ENCODE data around the gene DTYMK. TPM values are rescaled to one million over a fixed set of nuclear protein-coding genes. Genes with fewer than 3 reads are reported as not detected.

The DTYMK gene
- total and polyA plus RNA-seq, 12 donors: 6.4 to 18.5 (median 9.4) TPM

GRCh38 chr2:241701399-241702154 lies 15.0 kb upstream of the DTYMK start, which contains the start of gene ING5:
Gene ING5 (plus strand): TSS chr2:241702039. CDS start chr2:241702066, 27 bp downstream.
- intact Hi-C loops (cut with DNase I): loop anchor here in 3 of 10 donors (1.0 to 5.0 kb wide), 3 partner anchors 15 to 176 kb away; partner anchors contain the start of genes D2HGDH (in 1 of the 3) and DTYMK (in 1 of the 3)
- H3K9me3 ChIP-seq: peaks cover 0 to 7% (median 0%) of the 10 kb centered on the region in 11 donors
- peak; percentile 83 to 91 (median 87) for ATAC-seq
- TF ChIP-seq, protein P1, sequence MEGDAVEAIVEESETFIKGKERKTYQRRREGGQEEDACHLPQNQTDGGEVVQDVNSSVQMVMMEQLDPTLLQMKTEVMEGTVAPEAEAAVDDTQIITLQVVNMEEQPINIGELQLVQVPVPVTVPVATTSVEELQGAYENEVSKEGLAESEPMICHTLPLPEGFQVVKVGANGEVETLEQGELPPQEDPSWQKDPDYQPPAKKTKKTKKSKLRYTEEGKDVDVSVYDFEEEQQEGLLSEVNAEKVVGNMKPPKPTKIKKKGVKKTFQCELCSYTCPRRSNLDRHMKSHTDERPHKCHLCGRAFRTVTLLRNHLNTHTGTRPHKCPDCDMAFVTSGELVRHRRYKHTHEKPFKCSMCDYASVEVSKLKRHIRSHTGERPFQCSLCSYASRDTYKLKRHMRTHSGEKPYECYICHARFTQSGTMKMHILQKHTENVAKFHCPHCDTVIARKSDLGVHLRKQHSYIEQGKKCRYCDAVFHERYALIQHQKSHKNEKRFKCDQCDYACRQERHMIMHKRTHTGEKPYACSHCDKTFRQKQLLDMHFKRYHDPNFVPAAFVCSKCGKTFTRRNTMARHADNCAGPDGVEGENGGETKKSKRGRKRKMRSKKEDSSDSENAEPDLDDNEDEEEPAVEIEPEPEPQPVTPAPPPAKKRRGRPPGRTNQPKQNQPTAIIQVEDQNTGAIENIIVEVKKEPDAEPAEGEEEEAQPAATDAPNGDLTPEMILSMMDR (IDR thresholded peaks at IDR 0.05): peak in 3 of 9 donors; percentile 1 to 29 (median 28)
- H3K27ac ChIP-seq: peak within 1 kb of the TSS; percentile 85 to 95 (median 89)
- peaks cover 3 to 27% (median 19%) of the 10 kb centered on the region in 9 donors for H3K4me1 ChIP-seq
- 0 to 1% methylated on average over 25 to 96 of the region's 96 CpGs for WGBS, 2 donors
- no peaks in the 10 kb centered on the region for H3K27me3 ChIP-seq
- peaks cover 0 to 28% (median 11%) of the 10 kb centered on the region in 9 donors for H3K36me3 ChIP-seq
- H3K4me3 ChIP-seq: peak within 1 kb of the TSS; percentile 64 to 94 (median 81)
- peak; percentile 95 to 98 for DNase-seq

- no peak for DNase-seq
- peaks cover 0 to 23% (median 6%) of the 10 kb centered on the region in 9 donors for H3K36me3 ChIP-seq
- no peak for ATAC-seq
These were observed 14.5 kb upstream of the DTYMK start for GRCh38 chr2:241701149-241701398.

DNA sequence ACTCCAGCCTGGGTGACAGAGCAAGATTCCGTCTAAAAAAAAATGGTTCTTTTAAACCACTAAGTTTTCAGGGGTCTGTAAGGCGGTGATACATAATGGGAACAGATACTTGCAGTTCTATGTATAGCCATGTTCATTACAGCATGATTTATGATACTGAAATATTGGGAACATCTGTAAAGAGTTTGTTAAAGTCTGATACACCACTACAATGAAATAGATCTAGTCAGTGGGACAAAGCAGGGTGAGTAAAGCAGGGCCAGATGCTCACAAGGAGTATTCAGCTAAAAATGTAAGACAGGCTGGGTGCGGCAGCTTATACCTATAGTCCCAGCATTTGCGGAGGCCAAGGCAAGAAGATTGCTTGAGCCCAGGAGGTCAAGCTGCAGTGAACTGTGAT lies 9.0 kb upstream of the DTYMK start:
- no peak overlapping the region for H3K27ac ChIP-seq
- intact Hi-C loops (cut with DNase I): no loop called here
- ATAC-seq (no peak), DNase-seq (no peak)
- H3K4me3 ChIP-seq: no peak overlapping the region
- no peaks in the 10 kb centered on the region for H3K27me3 ChIP-seq
- peaks cover 0 to 54% (median under 1%) of the 10 kb centered on the region in 9 donors for H3K36me3 ChIP-seq
- H3K9me3 ChIP-seq: no peaks in the 10 kb centered on the region
- WGBS, 2 donors: 96 to 98% methylated on average over 4 of the region's 4 CpGs
- H3K4me1 ChIP-seq: peaks cover 0 to 3% (median 1%) of the 10 kb centered on the region in 9 donors
- TF ChIP-seq, protein P1 (IDR thresholded peaks at IDR 0.05): no peak

More at GRCh38 chr2:241701149-241701398, 14.5 kb upstream of the DTYMK start:
- H3K4me3 ChIP-seq: peak overlapping the region; percentile 40 to 94 (median 81)
- 3 to 4% methylated on average over 17 of the region's 17 CpGs for WGBS, 2 donors
- peaks cover 0 to 2% (median 0%) of the 10 kb centered on the region in 11 donors for H3K9me3 ChIP-seq
- H3K4me1 ChIP-seq: peaks cover 3 to 27% (median 19%) of the 10 kb centered on the region in 9 donors
- H3K27me3 ChIP-seq: no peaks in the 10 kb centered on the region
- H3K27ac ChIP-seq: peak overlapping the region in 9 of 10 donors; percentile 85 to 95 (median 90)
- TF ChIP-seq, protein P1 (IDR thresholded peaks at IDR 0.05): peak in 5 of 9 donors; percentile 33 to 60 (median 56)
- intact Hi-C loops (cut with DNase I): loop anchor here in 2 of 10 donors (2.0 to 5.0 kb wide), 2 partner anchors 14 to 176 kb away; partner anchors contain the start of gene DTYMK (in 1 of the 2)

DNA sequence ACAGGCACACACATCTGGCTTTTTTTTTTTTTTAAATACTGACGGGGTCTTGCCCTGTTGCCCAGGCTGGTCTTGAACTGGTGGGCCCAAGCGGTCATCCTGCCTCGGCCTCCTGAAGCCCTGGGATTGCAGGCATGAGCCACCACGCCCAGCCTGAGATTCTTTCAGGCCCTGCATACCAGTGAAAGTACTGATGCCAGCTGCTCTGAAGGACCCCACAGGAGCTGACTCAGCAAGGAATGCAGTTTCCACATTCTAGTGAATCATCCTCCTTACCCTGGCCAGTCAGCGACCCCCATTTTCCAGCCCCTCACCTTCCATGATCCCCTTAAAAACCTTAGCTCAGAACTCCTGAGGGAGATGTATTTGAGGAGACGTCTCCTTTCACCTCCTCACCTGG lies 5.8 kb upstream of the DTYMK start:
- H3K4me1 ChIP-seq: peaks cover 6 to 22% (median 13%) of the 10 kb centered on the region in 9 donors
- H3K36me3 ChIP-seq: peaks cover 0 to 68% (median 7%) of the 10 kb centered on the region in 9 donors
- no peaks in the 10 kb centered on the region for H3K9me3 ChIP-seq
- H3K27me3 ChIP-seq: no peaks in the 10 kb centered on the region
- 91 to 94% methylated on average over 6 of the region's 6 CpGs for WGBS, 2 donors
- DNase-seq (no peak), ATAC-seq (no peak)
- intact Hi-C loops (cut with DNase I): no loop called here
- H3K4me3 ChIP-seq: no peak overlapping the region
- TF ChIP-seq, protein P1 (IDR thresholded peaks at IDR 0.05): no peak
- no peak overlapping the region for H3K27ac ChIP-seq

Data from heart right ventricle (tissue), 16 donors.